ENCODE data around the gene PLD1.

Gene PLD1

GRCh38 chr3:171828902-171829770, 18.9 kb upstream of the PLD1 start:
- Histone ChIP-seq H3K9me2 (replicated peaks; ENCODE audit: low read depth, low read length) (no peaks in the 10 kb centered on the region), H3K79me2 (ENCODE audit: insufficient read depth, low read length) (no peaks in the 10 kb centered on the region), H3K4me2 (ENCODE audit: low read depth, low read length, poor library complexity, severe bottlenecking) (no peak overlapping the region), H3K4me3 (ENCODE audit: low read length, poor library complexity, severe bottlenecking) (no peak overlapping the region), H3F3A (ENCODE audit: low read depth) (no peaks in the 10 kb centered on the region), H4K20me1 (ENCODE audit: insufficient read depth, low read length, poor library complexity, severe bottlenecking) (no peaks in the 10 kb centered on the region), H3K9me3 (ENCODE audit: insufficient read depth, low read depth, low read length) (no peaks in the 10 kb centered on the region), H3K9ac (ENCODE audit: low read depth, low read length, poor library complexity, severe bottlenecking) (no peak overlapping the region), H3K27me3 (ENCODE audit: insufficient read depth, low read length, poor library complexity, severe bottlenecking) (no peaks in the 10 kb centered on the region), H2AFZ (ENCODE audit: low read length) (no peak overlapping the region), H3K36me3 (ENCODE audit: insufficient read depth, low read length) (no peaks in the 10 kb centered on the region), H3K4me1 (ENCODE audit: insufficient read depth, low read length, poor library complexity, severe bottlenecking) (peaks cover 5% of the 10 kb centered on the region)
- TF ChIP-seq CTCF (conservative IDR thresholded peaks at IDR 0.05; ENCODE audit: low read length) (no peak), EZH2phosphoT487 (IDR thresholded peaks at IDR 0.05; ENCODE audit: borderline replicate concordance) (no peak)

GRCh38 chr3:171827836-171828458, 17.7 kb upstream of the PLD1 start:
- Histone ChIP-seq H2AFZ (ENCODE audit: low read length) (0 out of 2 replicates have a peak overlapping the region, but pooled peaks have one; percentile 16), H4K20me1 (ENCODE audit: insufficient read depth, low read length, poor library complexity, severe bottlenecking) (no peaks in the 10 kb centered on the region), H3K4me1 (ENCODE audit: insufficient read depth, low read length, poor library complexity, severe bottlenecking) (peaks cover 5% of the 10 kb centered on the region), H3K27me3 (ENCODE audit: insufficient read depth, low read length, poor library complexity, severe bottlenecking) (no peaks in the 10 kb centered on the region), H3F3A (ENCODE audit: low read depth) (no peaks in the 10 kb centered on the region), H3K9me2 (replicated peaks; ENCODE audit: low read depth, low read length) (no peaks in the 10 kb centered on the region), H3K36me3 (ENCODE audit: insufficient read depth, low read length) (no peaks in the 10 kb centered on the region), H3K4me3 (ENCODE audit: low read length, poor library complexity, severe bottlenecking) (no peak overlapping the region), H3K9ac (ENCODE audit: low read depth, low read length, poor library complexity, severe bottlenecking) (no peak overlapping the region), H3K4me2 (ENCODE audit: low read depth, low read length, poor library complexity, severe bottlenecking) (no peak overlapping the region), H3K79me2 (ENCODE audit: insufficient read depth, low read length) (no peaks in the 10 kb centered on the region), H3K9me3 (ENCODE audit: insufficient read depth, low read depth, low read length) (no peaks in the 10 kb centered on the region)
- no peak for TF ChIP-seq EZH2phosphoT487 (IDR thresholded peaks at IDR 0.05; ENCODE audit: borderline replicate concordance)
- no peak for TF ChIP-seq CTCF (conservative IDR thresholded peaks at IDR 0.05; ENCODE audit: low read length)

GRCh38 chr3:171827385-171827784, 17.1 kb upstream of the PLD1 start:
- peaks cover 5% of the 10 kb centered on the region for H3K4me1 ChIP-seq (ENCODE audit: insufficient read depth, low read length, poor library complexity, severe bottlenecking)
- H3K9me3 ChIP-seq (ENCODE audit: insufficient read depth, low read depth, low read length): no peaks in the 10 kb centered on the region
- H3K79me2 ChIP-seq (ENCODE audit: insufficient read depth, low read length): no peaks in the 10 kb centered on the region
- H3F3A ChIP-seq (ENCODE audit: low read depth): no peaks in the 10 kb centered on the region
- no peaks in the 10 kb centered on the region for H3K27me3 ChIP-seq (ENCODE audit: insufficient read depth, low read length, poor library complexity, severe bottlenecking)
- no peaks in the 10 kb centered on the region for H3K9me2 ChIP-seq (replicated peaks; ENCODE audit: low read depth, low read length)
- 0 out of 2 replicates have a peak overlapping the region, but pooled peaks have one; percentile 5 for H2AFZ ChIP-seq (ENCODE audit: low read length)
- no peak for TF ChIP-seq CTCF (conservative IDR thresholded peaks at IDR 0.05; ENCODE audit: low read length)
- TF ChIP-seq EZH2phosphoT487 (IDR thresholded peaks at IDR 0.05; ENCODE audit: borderline replicate concordance): no peak
- H3K4me2 ChIP-seq (ENCODE audit: low read depth, low read length, poor library complexity, severe bottlenecking): no peak overlapping the region
- H4K20me1 ChIP-seq (ENCODE audit: insufficient read depth, low read length, poor library complexity, severe bottlenecking): no peaks in the 10 kb centered on the region
- H3K36me3 ChIP-seq (ENCODE audit: insufficient read depth, low read length): no peaks in the 10 kb centered on the region
- H3K9ac ChIP-seq (ENCODE audit: low read depth, low read length, poor library complexity, severe bottlenecking): no peak overlapping the region
- H3K4me3 ChIP-seq (ENCODE audit: low read length, poor library complexity, severe bottlenecking): no peak overlapping the region
